HG03159 (cell line): Measurements from ENCODE around the gene KLHL34.

Experiments
- ATAC-seq: cut with Tn5 transposase; IDR thresholded peaks from one replicate; pipeline ENCODE4 v1.9.1; 2021; ENCODE audit warnings: mild to moderate bottlenecking, moderate library complexity; ENCODE audit not compliant: unreplicated experiment

KLHL34 gene

DNA sequence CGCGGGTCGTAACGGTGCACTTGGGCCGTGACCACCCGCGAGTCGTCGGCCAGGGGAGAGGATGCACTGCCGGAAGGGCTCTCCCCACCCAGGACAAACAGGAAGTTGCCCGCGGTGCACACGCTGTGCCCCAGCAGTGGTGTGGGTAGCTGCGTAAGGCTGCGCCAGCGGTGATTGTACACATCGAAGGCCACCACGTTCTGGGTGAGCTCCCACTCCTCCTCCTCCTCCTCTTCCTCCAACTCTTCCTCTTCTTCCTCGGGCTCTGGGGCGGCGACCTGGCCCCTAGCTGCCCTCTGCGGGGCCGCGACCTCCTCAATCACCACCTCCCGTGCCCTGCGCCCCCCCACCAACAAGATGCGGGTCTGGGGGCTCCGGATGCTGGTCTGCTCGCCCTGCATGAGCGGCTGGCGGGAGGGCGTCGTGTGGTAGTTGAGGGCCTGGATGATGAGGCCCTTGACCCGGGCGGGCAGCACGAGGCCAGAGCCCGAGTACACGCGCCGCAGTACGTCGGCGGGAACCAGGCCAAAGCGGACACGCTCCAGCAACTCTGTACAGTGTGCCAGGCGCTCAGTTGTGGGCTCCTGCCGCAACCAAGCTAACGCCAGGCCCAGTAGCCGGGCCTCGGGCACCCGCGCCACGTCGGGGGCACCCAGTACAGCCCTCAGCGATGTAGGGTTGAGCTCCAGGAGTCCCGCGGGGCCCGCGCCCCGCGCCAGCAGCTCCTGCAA lies 1.4 kb downstream of the KLHL34 start:
- ATAC-seq = no peak

DNA sequence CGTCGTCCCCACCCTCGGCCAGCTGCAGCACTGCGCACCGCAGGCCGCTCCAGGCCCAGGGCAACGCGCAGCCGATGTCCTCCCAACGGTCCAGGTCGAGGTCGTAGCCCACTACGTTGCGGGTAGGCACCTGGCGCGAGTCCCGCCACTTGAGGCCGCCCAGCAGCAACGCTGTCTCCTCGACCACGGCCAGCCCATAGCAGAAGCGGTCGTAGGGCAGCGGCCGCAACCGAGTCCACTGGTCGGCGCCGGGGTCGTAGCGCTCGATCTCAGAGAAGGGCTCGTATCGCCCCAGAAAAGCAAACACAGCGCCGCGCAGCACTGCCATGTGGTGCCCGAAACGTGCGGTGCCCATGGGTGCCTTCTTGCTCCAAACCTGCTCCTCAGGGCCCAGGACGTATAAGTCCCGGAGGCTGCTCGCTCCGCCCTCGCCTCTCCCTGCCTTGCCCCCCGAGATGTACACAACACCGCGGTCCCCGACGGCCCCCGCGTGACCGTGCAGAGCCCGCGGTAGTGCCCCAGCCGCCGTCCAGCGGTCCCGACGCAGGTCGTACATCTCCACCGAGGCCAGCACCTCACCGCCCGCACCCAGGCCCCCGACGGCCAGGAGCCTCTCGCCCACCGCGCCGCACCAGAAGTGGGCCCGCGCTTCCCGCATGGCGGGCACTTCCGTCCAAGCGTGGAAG lies 2.1 kb downstream of the KLHL34 start:
- no peak for ATAC-seq

GRCh38 chrX:21645886-21646285 lies 12.2 kb downstream of the KLHL34 start:
- no peak for ATAC-seq

DNA sequence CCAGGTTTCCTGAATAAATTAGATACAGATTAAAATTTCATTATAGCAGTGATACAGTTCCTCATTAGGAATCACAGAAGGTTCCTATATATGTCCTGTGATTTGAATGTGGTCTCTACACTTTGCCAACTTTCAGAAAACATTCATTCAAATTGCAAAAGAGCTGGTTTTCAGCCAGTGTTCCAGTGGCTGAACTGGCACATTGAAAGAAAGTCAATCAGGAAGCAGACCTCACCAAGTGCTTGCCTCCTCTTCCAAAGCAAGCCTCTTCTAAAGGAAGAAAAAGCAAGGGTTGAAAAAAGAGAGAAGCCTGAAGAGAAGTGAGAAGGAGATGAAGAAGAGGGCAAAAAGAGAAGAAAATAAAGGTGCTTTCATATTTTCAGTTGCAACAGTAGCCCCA lies 12.7 kb downstream of the KLHL34 start:
- ATAC-seq = no peak

GRCh38 chrX:21639775-21640174 lies 18.4 kb downstream of the KLHL34 start:
- no peak for ATAC-seq

DNA sequence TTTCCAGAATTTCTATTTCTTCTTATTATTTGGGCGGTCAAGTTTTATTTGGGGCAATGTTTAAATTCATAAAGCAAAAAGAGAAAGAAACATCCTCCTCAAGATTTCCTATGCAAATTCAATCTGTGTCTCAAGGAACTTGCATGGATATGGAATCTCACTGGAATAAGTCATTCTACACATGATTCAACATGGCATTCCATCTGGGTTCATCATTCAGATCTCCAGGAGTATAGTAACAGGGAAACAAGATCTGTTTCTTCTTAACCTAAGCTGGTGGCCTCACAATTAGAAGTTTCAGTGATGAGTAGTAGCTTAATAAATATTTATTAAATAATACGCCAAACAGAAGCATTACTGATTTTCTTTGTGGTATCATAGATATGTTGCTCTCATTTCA lies 19.8 kb downstream of the KLHL34 start:
- ATAC-seq = no peak

GRCh38 chrX:21632027-21632426 lies 26.1 kb downstream of the KLHL34 start:
- no peak for ATAC-seq

GRCh38 chrX:21623778-21624501 lies 34.2 kb downstream of the KLHL34 start:
- ATAC-seq = no peak

DNA sequence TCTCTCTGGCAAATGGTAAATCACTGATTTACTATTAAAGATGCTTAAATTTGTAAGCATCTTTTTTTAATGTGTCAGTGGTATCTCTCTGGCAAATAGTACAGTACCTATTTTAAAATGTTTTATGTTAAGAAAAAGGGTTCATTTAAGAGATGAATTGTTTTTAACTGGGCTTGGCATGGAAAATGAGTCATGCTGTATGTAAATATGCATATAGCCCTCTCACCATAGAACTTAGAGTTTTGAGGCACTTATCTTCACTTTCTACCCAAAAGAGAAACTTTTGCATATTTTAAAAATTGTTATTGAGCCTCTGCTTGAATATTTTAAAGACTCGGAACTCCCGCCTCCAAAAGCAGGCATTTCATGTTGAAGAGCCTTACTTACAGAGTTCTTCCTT lies 37.9 kb downstream of the KLHL34 start:
- no peak for ATAC-seq

- no peak for ATAC-seq
These were observed 41.7 kb downstream of the KLHL34 start for GRCh38 chrX:21616386-21616785.

DNA sequence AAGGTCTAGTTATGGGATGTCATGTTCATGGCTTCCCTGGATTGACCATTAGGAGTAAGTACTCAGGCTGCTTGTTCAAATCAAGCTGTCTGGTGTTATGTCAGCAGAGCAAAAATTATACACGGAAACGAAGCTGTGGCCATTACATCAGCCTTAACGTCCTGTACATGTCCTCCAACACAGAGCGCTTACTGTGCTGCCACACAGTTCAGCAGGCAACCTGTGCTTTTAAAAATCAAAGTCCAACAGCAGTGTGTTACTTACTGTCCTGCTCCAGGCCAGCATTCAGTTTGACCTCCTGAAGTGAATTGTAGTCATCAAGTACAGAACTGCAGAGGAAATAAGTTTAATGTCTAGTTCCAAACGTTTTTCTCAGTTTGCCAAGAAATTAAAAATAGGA lies 46.0 kb downstream of the KLHL34 start:
- ATAC-seq = no peak

DNA sequence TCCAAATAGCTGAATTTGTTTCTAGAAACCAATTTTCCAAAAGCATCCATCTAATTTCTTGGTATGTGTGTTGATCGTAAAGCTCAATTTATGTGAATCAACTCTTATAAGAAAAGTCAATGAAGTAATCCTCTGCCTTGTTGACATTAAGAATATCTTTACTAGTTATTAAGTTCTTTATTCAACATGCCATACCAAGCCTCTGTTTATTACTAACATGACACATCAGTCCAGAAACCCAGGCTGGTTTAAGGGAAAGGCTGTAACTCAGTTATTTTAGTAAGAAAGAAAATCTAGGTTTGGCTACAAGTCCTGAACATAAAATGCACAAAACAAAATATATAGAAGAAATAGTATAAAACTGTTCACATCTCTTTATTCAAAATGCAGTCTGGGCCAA lies 48.0 kb downstream of the KLHL34 start:
- ATAC-seq = no peak

DNA sequence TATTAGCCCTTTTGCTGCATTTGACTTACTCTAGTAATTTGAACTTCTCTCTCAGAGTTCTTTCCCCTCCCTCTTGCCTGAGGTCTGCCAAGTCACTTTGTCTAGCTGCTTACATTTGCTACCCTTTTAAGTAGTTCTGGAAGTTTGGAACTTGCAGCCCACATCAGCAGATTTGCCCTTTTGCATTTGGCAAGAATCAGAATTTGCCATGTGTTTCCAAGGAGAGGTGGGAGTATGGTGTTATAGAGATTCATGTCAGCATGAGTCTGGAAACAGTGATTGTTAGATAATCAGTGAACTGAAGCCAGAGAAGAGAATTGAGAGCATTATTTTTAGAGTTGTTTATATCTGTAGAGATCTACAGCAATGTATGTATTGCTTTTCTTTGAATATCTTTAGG lies 52.1 kb downstream of the KLHL34 start:
- no peak for ATAC-seq
